WTC11 (cell line): ENCODE data around the gene CORO2B. TPM values are rescaled to one million over a fixed set of nuclear protein-coding genes. Genes with fewer than 3 reads are reported as not detected.

Experiments
- ATAC-seq: fragments of 200-7000 bp; cut with Tn5 transposase; 2 replicates; pipeline ENCODE4 v1.10.0; 2021; ENCODE audit warnings: mild to moderate bottlenecking, moderate library complexity
- CTCF ChIA-PET: fragments of 300-600 bp; sonication (Branson Sonifier 250); formaldehyde crosslinking; loops from one replicate; lab custom pipeline; 2021; ENCODE audit warnings: antibody characterized with exemption; lab: Charles Lee
- POLR2A ChIA-PET: fragments of 350-600 bp; sonication (Branson Sonifier 250); formaldehyde crosslinking; loops from one replicate; lab custom pipeline; 2021; ENCODE audit warnings: antibody characterized with exemption; lab: Charles Lee
- DNase-seq: peaks from one replicate; pipeline ENCODE4 v3.0.0; 2021; ENCODE audit warnings: low spot score
- H3K27ac Mint-ChIP-seq: 2 replicates; pipeline ENCODE4 v1.8.0; 2021; ENCODE audit warnings: mixed read lengths
- H3K27me3 Mint-ChIP-seq: 2 replicates; pipeline ENCODE4 v1.8.0; 2021; ENCODE audit warnings: low read depth, mild to moderate bottlenecking, moderate library complexity, mixed read lengths
- H3K36me3 Mint-ChIP-seq: 2 replicates; pipeline ENCODE4 v1.8.0; 2021; ENCODE audit warnings: mixed read lengths
- H3K4me1 Mint-ChIP-seq: 2 replicates; pipeline ENCODE4 v1.8.0; 2022; ENCODE audit warnings: mixed read lengths
- H3K4me3 Mint-ChIP-seq: 2 replicates; pipeline ENCODE4 v1.8.0; 2021; ENCODE audit warnings: mild to moderate bottlenecking, moderate library complexity, mixed read lengths
- H3K9me3 Mint-ChIP-seq: 2 replicates; pipeline ENCODE4 v1.8.0; 2021; ENCODE audit warnings: mixed read lengths
- ATF2 ChIP-seq: sonication (generic); formaldehyde crosslinking; IDR thresholded peaks from 2 replicates; pipeline ENCODE4 v1.8.1; 2022; ENCODE audit warnings: low read depth, missing genetic modification reagents, borderline replicate concordance
- CREM ChIP-seq: sonication (generic); formaldehyde crosslinking; IDR thresholded peaks from 2 replicates; pipeline ENCODE4 v1.8.1; 2022; ENCODE audit warnings: mild to moderate bottlenecking, missing genetic modification reagents, moderate library complexity
- EMX1 ChIP-seq: fragments of 250-450 bp; sonication (Bioruptor Pico); IDR thresholded peaks from 2 replicates; pipeline ENCODE4 v1.8.0; 2021; ENCODE audit warnings: mild to moderate bottlenecking
- FOXJ3 ChIP-seq: sonication (generic); formaldehyde crosslinking; IDR thresholded peaks from 2 replicates; pipeline ENCODE4 v1.9.0; 2021; ENCODE audit warnings: missing genetic modification reagents, mild to moderate bottlenecking, borderline replicate concordance
- GRHL2 ChIP-seq: fragments of 250-450 bp; sonication (Bioruptor Pico); IDR thresholded peaks from 2 replicates; pipeline ENCODE4 v1.8.0; 2022; ENCODE audit warnings: mild to moderate bottlenecking, moderate library complexity; ENCODE audit not compliant: insufficient replicate concordance, severe bottlenecking
- JUN ChIP-seq: sonication (generic); formaldehyde crosslinking; IDR thresholded peaks from 2 replicates; pipeline ENCODE4 v1.8.0; 2023; ENCODE audit warnings: mild to moderate bottlenecking, missing genetic modification reagents
- NR1H2 ChIP-seq: sonication (generic); formaldehyde crosslinking; IDR thresholded peaks from 2 replicates; pipeline ENCODE4 v1.9.0; 2021; ENCODE audit warnings: mild to moderate bottlenecking, moderate library complexity, missing genetic modification reagents
- RORB ChIP-seq: fragments of 250-450 bp; sonication (Bioruptor Pico); IDR thresholded peaks from 2 replicates; pipeline ENCODE4 v1.9.0; 2021; ENCODE audit warnings: mild to moderate bottlenecking
- SMAD3 ChIP-seq: sonication (generic); formaldehyde crosslinking; IDR thresholded peaks from 2 replicates; pipeline ENCODE4 v1.8.0; 2022; ENCODE audit warnings: missing genetic modification reagents, mild to moderate bottlenecking, borderline replicate concordance
- TEAD4 ChIP-seq: sonication (generic); formaldehyde crosslinking; IDR thresholded peaks from 2 replicates; pipeline ENCODE4 v1.8.0; 2022; ENCODE audit warnings: mild to moderate bottlenecking, missing genetic modification reagents
- TP53 ChIP-seq: sonication (generic); formaldehyde crosslinking; IDR thresholded peaks from 2 replicates; pipeline ENCODE4 v1.8.1; 2023; ENCODE audit warnings: mild to moderate bottlenecking, missing genetic modification reagents
- ZNF121 ChIP-seq: sonication (generic); formaldehyde crosslinking; IDR thresholded peaks from 2 replicates; pipeline ENCODE4 v1.8.0; 2023; ENCODE audit warnings: missing genetic modification reagents
- total RNA-seq: library from RNA; stranded (reverse); gene quantifications from 3 replicates; pipeline ENCODE4 v1.2.3, GENCODE V29; 2021
- TF ChIP-seq, protein P1 (sequence below): sonication (generic); formaldehyde crosslinking; IDR thresholded peaks from 2 replicates; pipeline ENCODE4 v1.8.0; 2023; ENCODE audit warnings: missing genetic modification reagents, mild to moderate bottlenecking, borderline replicate concordance
- TF ChIP-seq, protein P2 (sequence below): sonication (generic); formaldehyde crosslinking; conservative IDR thresholded peaks from 2 replicates; pipeline ENCODE4 v1.8.1; 2022; ENCODE audit warnings: mild to moderate bottlenecking, missing genetic modification reagents
- TF ChIP-seq, protein P3 (sequence below): sonication (generic); formaldehyde crosslinking; IDR thresholded peaks from 2 replicates; pipeline ENCODE4 v1.8.0; 2022; ENCODE audit warnings: mild to moderate bottlenecking, missing genetic modification reagents
- TF ChIP-seq, protein P4 (sequence below): sonication (generic); formaldehyde crosslinking; IDR thresholded peaks from 2 replicates; pipeline ENCODE4 v1.8.1; 2023; ENCODE audit warnings: mild to moderate bottlenecking, missing genetic modification reagents, moderate library complexity

The CORO2B gene
- total RNA-seq, 1 experiment from 2014 or later = 4.9 TPM

GRCh38 chr15:68633231-68634121, 54.7 kb downstream of the CORO2B start:
- TF ChIP-seq RORB (CRISPR knock-in tag) = no peak
- TF ChIP-seq, protein P1, sequence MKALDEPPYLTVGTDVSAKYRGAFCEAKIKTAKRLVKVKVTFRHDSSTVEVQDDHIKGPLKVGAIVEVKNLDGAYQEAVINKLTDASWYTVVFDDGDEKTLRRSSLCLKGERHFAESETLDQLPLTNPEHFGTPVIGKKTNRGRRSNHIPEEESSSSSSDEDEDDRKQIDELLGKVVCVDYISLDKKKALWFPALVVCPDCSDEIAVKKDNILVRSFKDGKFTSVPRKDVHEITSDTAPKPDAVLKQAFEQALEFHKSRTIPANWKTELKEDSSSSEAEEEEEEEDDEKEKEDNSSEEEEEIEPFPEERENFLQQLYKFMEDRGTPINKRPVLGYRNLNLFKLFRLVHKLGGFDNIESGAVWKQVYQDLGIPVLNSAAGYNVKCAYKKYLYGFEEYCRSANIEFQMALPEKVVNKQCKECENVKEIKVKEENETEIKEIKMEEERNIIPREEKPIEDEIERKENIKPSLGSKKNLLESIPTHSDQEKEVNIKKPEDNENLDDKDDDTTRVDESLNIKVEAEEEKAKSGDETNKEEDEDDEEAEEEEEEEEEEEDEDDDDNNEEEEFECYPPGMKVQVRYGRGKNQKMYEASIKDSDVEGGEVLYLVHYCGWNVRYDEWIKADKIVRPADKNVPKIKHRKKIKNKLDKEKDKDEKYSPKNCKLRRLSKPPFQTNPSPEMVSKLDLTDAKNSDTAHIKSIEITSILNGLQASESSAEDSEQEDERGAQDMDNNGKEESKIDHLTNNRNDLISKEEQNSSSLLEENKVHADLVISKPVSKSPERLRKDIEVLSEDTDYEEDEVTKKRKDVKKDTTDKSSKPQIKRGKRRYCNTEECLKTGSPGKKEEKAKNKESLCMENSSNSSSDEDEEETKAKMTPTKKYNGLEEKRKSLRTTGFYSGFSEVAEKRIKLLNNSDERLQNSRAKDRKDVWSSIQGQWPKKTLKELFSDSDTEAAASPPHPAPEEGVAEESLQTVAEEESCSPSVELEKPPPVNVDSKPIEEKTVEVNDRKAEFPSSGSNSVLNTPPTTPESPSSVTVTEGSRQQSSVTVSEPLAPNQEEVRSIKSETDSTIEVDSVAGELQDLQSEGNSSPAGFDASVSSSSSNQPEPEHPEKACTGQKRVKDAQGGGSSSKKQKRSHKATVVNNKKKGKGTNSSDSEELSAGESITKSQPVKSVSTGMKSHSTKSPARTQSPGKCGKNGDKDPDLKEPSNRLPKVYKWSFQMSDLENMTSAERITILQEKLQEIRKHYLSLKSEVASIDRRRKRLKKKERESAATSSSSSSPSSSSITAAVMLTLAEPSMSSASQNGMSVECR = no peak
- TF ChIP-seq EMX1 (CRISPR knock-in tag) = no peak
- TF ChIP-seq GRHL2 (CRISPR knock-in tag) = no peak
- ATAC-seq (no peak), DNase-seq (no peak)
- Mint-ChIP-seq H3K4me3 (no peak overlapping the region), H3K4me1 (peaks cover 20% of the 10 kb centered on the region), H3K9me3 (no peaks in the 10 kb centered on the region), H3K27ac (no peak overlapping the region; the same call in 1 of the 2 replicates), H3K36me3 (no peaks in the 10 kb centered on the region), H3K27me3 (no peaks in the 10 kb centered on the region)
- ChIA-PET POLR2A (interaction anchor here (1.3 kb wide), 1 partner anchor 40 kb away, joined by 3 read pairs; no protein-coding TSS in a partner anchor), CTCF (interaction anchor here (0.7 to 9.6 kb wide), 4 partner anchors 18 to 41 kb away, joined by 3 to 127 read pairs (median 13); no protein-coding TSS in a partner anchor)

GRCh38 chr15:68634122-68634482, 55.3 kb downstream of the CORO2B start:
- H3K4me1 Mint-ChIP-seq = peaks cover 20% of the 10 kb centered on the region
- no peak for ATAC-seq
- ChIA-PET CTCF (interaction anchor here (1.8 to 9.6 kb wide), 4 partner anchors 17 to 74 kb away, joined by 5 to 127 read pairs (median 15); no protein-coding TSS in a partner anchor), POLR2A (no interaction called here)
- no peak overlapping the region for H3K4me3 Mint-ChIP-seq
- no peaks in the 10 kb centered on the region for H3K27me3 Mint-ChIP-seq
- H3K9me3 Mint-ChIP-seq = no peaks in the 10 kb centered on the region
- no peak for DNase-seq
- TF ChIP-seq SMAD3 (no peak), NR1H2 (no peak), TEAD4 (CRISPR knock-in tag) (no peak), CREM (CRISPR knock-in tag) (no peak), JUN (CRISPR knock-in tag) (no peak)
- TF ChIP-seq, all 79 proteins: peak for 0
- Mint-ChIP-seq H3K36me3 (no peaks in the 10 kb centered on the region), H3K27ac (no peak overlapping the region)

- H3K36me3 Mint-ChIP-seq = no peaks in the 10 kb centered on the region
- no peak for ATAC-seq
- no peak for TF ChIP-seq JUN (CRISPR knock-in tag)
- TF ChIP-seq, protein P2, sequence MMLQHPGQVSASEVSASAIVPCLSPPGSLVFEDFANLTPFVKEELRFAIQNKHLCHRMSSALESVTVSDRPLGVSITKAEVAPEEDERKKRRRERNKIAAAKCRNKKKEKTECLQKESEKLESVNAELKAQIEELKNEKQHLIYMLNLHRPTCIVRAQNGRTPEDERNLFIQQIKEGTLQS (CRISPR knock-in tag) = no peak
- TF ChIP-seq ZNF121 (CRISPR knock-in tag) = no peak
- TF ChIP-seq TP53 = no peak
- no peak for TF ChIP-seq FOXJ3 (CRISPR knock-in tag)
- TF ChIP-seq, protein P3, sequence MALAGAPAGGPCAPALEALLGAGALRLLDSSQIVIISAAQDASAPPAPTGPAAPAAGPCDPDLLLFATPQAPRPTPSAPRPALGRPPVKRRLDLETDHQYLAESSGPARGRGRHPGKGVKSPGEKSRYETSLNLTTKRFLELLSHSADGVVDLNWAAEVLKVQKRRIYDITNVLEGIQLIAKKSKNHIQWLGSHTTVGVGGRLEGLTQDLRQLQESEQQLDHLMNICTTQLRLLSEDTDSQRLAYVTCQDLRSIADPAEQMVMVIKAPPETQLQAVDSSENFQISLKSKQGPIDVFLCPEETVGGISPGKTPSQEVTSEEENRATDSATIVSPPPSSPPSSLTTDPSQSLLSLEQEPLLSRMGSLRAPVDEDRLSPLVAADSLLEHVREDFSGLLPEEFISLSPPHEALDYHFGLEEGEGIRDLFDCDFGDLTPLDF (CRISPR knock-in tag) = no peak
- TF ChIP-seq, protein P4, sequence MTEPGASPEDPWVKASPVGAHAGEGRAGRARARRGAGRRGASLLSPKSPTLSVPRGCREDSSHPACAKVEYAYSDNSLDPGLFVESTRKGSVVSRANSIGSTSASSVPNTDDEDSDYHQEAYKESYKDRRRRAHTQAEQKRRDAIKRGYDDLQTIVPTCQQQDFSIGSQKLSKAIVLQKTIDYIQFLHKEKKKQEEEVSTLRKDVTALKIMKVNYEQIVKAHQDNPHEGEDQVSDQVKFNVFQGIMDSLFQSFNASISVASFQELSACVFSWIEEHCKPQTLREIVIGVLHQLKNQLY (CRISPR knock-in tag) = no peak
- no peak for TF ChIP-seq ATF2 (CRISPR knock-in tag)
- TF ChIP-seq, all 79 proteins: peak for 0
- H3K4me3 Mint-ChIP-seq = no peak overlapping the region
- no peaks in the 10 kb centered on the region for H3K9me3 Mint-ChIP-seq
- CTCF ChIA-PET = interaction anchor here (1.0 to 9.6 kb wide), 6 partner anchors 17 to 242 kb away, joined by 3 to 127 read pairs (median 7); no protein-coding TSS in a partner anchor
- POLR2A ChIA-PET = no interaction called here
- H3K27me3 Mint-ChIP-seq = no peaks in the 10 kb centered on the region
- DNase-seq = no peak
- peaks cover 20% of the 10 kb centered on the region for H3K4me1 Mint-ChIP-seq
- H3K27ac Mint-ChIP-seq = no peak overlapping the region; the same call in 1 of the 2 replicates
Observed at GRCh38 chr15:68634531-68634930, 55.7 kb downstream of the CORO2B start.
